Stimulated activated CD8-positive, alpha-beta memory T cell treated with anti-CD3 and anti-CD28 coated beads, Interleukin-2, amount 100 ng/mL, for 48 hours (primary cell): ENCODE results near the gene AQP5.
"Not testable (repeated sequence)": the region's sequence is repeated elsewhere in the genome, so short reads cannot be mapped to it uniquely, and the experiment has no call there.

Experiments
- DNase-seq, 2 donors: peaks; one replicate each; pipeline ENCODE4 v3.0.0-alpha.2; 2020; ENCODE audit warnings: low read depth in 2 of 2

AQP5 gene

GRCh38 chr12:49980501-49981349 lies 19.1 kb downstream of the AQP5 start:
- no peak for DNase-seq

- no peak for DNase-seq
Observed at GRCh38 chr12:49982246-49983087, 20.8 kb downstream of the AQP5 start.

GRCh38 chr12:49983892-49984291 lies 22.2 kb downstream of the AQP5 start:
- DNase-seq = no peak

- no peak for DNase-seq
Observed at GRCh38 chr12:49984476-49985359, 23.0 kb downstream of the AQP5 start.

GRCh38 chr12:49985981-49986380 lies 24.3 kb downstream of the AQP5 start:
- no peak for DNase-seq

GRCh38 chr12:49986476-49986875 lies 24.8 kb downstream of the AQP5 start:
- DNase-seq = not testable (repeated sequence)

GRCh38 chr12:49987625-49988303 lies 26.1 kb downstream of the AQP5 start:
- DNase-seq = no peak

- DNase-seq = not testable (repeated sequence)
Observed at GRCh38 chr12:49989400-49989799, 27.7 kb downstream of the AQP5 start.

GRCh38 chr12:49990273-49990672 lies 28.6 kb downstream of the AQP5 start:
- DNase-seq = no peak

- no peak for DNase-seq
Observed at GRCh38 chr12:49998453-49998852, 36.8 kb downstream of the AQP5 start.

GRCh38 chr12:50003595-50003994 lies 41.9 kb downstream of the AQP5 start:
- DNase-seq = no peak

- DNase-seq = no peak
Observed at GRCh38 chr12:50004696-50005095, 43.0 kb downstream of the AQP5 start.

GRCh38 chr12:50005175-50005574 lies 43.5 kb downstream of the AQP5 start:
- no peak for DNase-seq

- DNase-seq = no peak
Observed at GRCh38 chr12:50006280-50006679, 44.6 kb downstream of the AQP5 start.

GRCh38 chr12:50006754-50007442 lies 45.2 kb downstream of the AQP5 start:
- no peak for DNase-seq

- DNase-seq = no peak
Observed at GRCh38 chr12:50013361-50014147, 51.9 kb downstream of the AQP5 start.

GRCh38 chr12:50014342-50014741 lies 52.7 kb downstream of the AQP5 start:
- no peak for DNase-seq
